Gastroesophageal sphincter (tissue), 4 donors: ENCODE results near the gene WDR4. TPM values are rescaled to one million over a fixed set of nuclear protein-coding genes. Genes with fewer than 3 reads are reported as not detected.
A peak's percentile ranks its signal among the peaks of the same experiment; 100 is the strongest.

Experiments used
- ATAC-seq: fragments of 150-250 bp; one replicate; pipeline ENCODE4 v1.9.1; 2016; ENCODE audit warnings: mild to moderate bottlenecking, moderate library complexity
- H3K27ac ChIP-seq, 4 donors: fragments of 200-600 bp; sonication (generic) in 3 of 4; 1 replicate in 3 of 4; 2 replicates in 1 of 4; pipeline ENCODE4 v1.5.1; 2016 to 2019
- H3K27me3 ChIP-seq: fragments of 200-600 bp; sonication (generic); one replicate; pipeline ENCODE4 v1.5.1; 2019
- H3K36me3 ChIP-seq, 2 donors: fragments of 200-600 bp; sonication (generic); one replicate each; pipeline ENCODE4 v1.5.1; 2019; ENCODE audit warnings: control low read depth in 1 of 2
- H3K4me1 ChIP-seq, 3 donors: fragments of 200-600 bp; sonication (generic); 1 replicate in 2 of 3; 2 replicates in 1 of 3; pipeline ENCODE4 v1.5.1; 2016 to 2019; ENCODE audit warnings: control low read depth in 2 of 3
- H3K4me3 ChIP-seq, 2 donors: fragments of 200-600 bp; sonication (generic); one replicate each; pipeline ENCODE4 v1.5.1; 2019; ENCODE audit warnings: mild to moderate bottlenecking in 1 of 2, moderate library complexity in 1 of 2
- H3K9me3 ChIP-seq, 3 donors: fragments of 200-600 bp; sonication (generic); one replicate each; pipeline ENCODE4 v1.5.1; 2017 to 2019; ENCODE audit warnings: control low read depth in 2 of 3
- CTCF ChIP-seq, 4 experiments: fragments of 200-600 bp in 2 of 4; fragments of 450-650 bp in 2 of 4; sonication (generic) in 1 of 4; IDR thresholded peaks; one replicate each; pipeline ENCODE4 v1.5.1; 2017 to 2019; ENCODE audit warnings: antibody characterized with exemption in 4 of 4, mild to moderate bottlenecking in 2 of 4, moderate library complexity in 2 of 4
- EP300 ChIP-seq: sonication (generic); formaldehyde crosslinking; IDR thresholded peaks from one replicate; pipeline ENCODE4 v1.6.1; 2017; ENCODE audit warnings: antibody characterized with exemption, mild to moderate bottlenecking
- POLR2A ChIP-seq, 2 donors: fragments of 450-650 bp; IDR thresholded peaks; one replicate each; pipeline ENCODE4 v1.6.1; 2017; ENCODE audit warnings: antibody characterized with exemption in 2 of 2, mild to moderate bottlenecking in 2 of 2, moderate library complexity in 1 of 2
- POLR2AphosphoS5 ChIP-seq: sonication (generic); formaldehyde crosslinking; IDR thresholded peaks from one replicate; pipeline ENCODE4 v1.6.1; 2017; ENCODE audit warnings: antibody characterized with exemption
- WGBS, 2 donors: methylation state at CpG; one replicate each; pipeline ENCODE4 v1.1.5; 2018; ENCODE audit warnings: low coverage in 1 of 2; 5-methylcytosine and 5-hydroxymethylcytosine counted together
- total RNA-seq, 4 donors: library from RNA; depleted of rRNA; stranded (reverse); fragments of >200 nt; gene quantifications; one replicate each; pipeline ENCODE4 v1.1.0, GENCODE V29; 2016

The WDR4 gene
- total RNA-seq, 4 donors from 2014 or later: 3.9 to 10.0 (median 7.5) TPM

- Histone ChIP-seq H3K4me3 (no peak overlapping the region), H3K27ac (no peak overlapping the region), H3K9me3 (no peaks in the 10 kb centered on the region), H3K36me3 (peaks cover 0 to 99% of the 10 kb centered on the region in 2 donors), H3K27me3 (no peaks in the 10 kb centered on the region), H3K4me1 (peaks cover 0 to 17% (median 0%) of the 10 kb centered on the region in 3 donors)
- 85 to 96% methylated on average over 9 to 16 of the region's 16 CpGs for WGBS, 2 donors
- no peak for ATAC-seq
- TF ChIP-seq POLR2AphosphoS5 (no peak), POLR2A (IDR thresholded peaks at IDR 0.05) (no peak), EP300 (no peak), CTCF (IDR thresholded peaks at IDR 0.05) (no peak)
Observed at GRCh38 chr21:42906233-42906632, 26.9 kb upstream of the WDR4 start.

GRCh38 chr21:42905195-42905594 is 25.9 kb upstream of the WDR4 start:
- Histone ChIP-seq H3K4me1 (peaks cover 0 to 27% (median 0%) of the 10 kb centered on the region in 3 donors), H3K36me3 (peaks cover 0 to 99% of the 10 kb centered on the region in 2 donors), H3K4me3 (no peak overlapping the region), H3K27me3 (no peaks in the 10 kb centered on the region), H3K27ac (no peak overlapping the region), H3K9me3 (no peaks in the 10 kb centered on the region)
- ATAC-seq: no peak
- WGBS, 2 donors: 93 to 97% methylated on average over 6 to 7 of the region's 8 CpGs
- TF ChIP-seq POLR2AphosphoS5 (no peak), EP300 (no peak), CTCF (IDR thresholded peaks at IDR 0.05) (no peak)

GRCh38 chr21:42903817-42904216 is 24.5 kb upstream of the WDR4 start:
- 86 to 93% methylated on average over 8 to 9 of the region's 11 CpGs for WGBS, 2 donors
- H3K27ac ChIP-seq: no peak overlapping the region
- no peak overlapping the region for H3K4me3 ChIP-seq
- no peak for ATAC-seq
- no peak for TF ChIP-seq CTCF (IDR thresholded peaks at IDR 0.05)
- no peak for TF ChIP-seq EP300
- TF ChIP-seq POLR2AphosphoS5: no peak
- no peak for TF ChIP-seq POLR2A (IDR thresholded peaks at IDR 0.05)
- no peaks in the 10 kb centered on the region for H3K27me3 ChIP-seq
- peaks cover 0 to 37% (median 0%) of the 10 kb centered on the region in 3 donors for H3K4me1 ChIP-seq
- H3K9me3 ChIP-seq: no peaks in the 10 kb centered on the region
- H3K36me3 ChIP-seq: peaks cover 0 to 99% of the 10 kb centered on the region in 2 donors

GRCh38 chr21:42900446-42900845 is 21.1 kb upstream of the WDR4 start:
- ATAC-seq: no peak
- 75% methylated on average over 2 of the region's 4 CpGs; no CpG with 5 or more reads in 1 of the 2 donors for WGBS, 2 donors
- no peak overlapping the region for H3K4me3 ChIP-seq
- TF ChIP-seq POLR2AphosphoS5: no peak
- TF ChIP-seq EP300: no peak
- no peak for TF ChIP-seq CTCF (IDR thresholded peaks at IDR 0.05)
- TF ChIP-seq POLR2A (IDR thresholded peaks at IDR 0.05): no peak
- peaks cover 0 to 92% of the 10 kb centered on the region in 2 donors for H3K36me3 ChIP-seq
- no peak overlapping the region for H3K27ac ChIP-seq
- H3K9me3 ChIP-seq: no peaks in the 10 kb centered on the region
- peaks cover 0 to 46% (median 0%) of the 10 kb centered on the region in 3 donors for H3K4me1 ChIP-seq
- H3K27me3 ChIP-seq: no peaks in the 10 kb centered on the region

- no peak for TF ChIP-seq EP300
- TF ChIP-seq CTCF (IDR thresholded peaks at IDR 0.05): peak in 2 of 4 experiments; percentile 7 to 24
- TF ChIP-seq POLR2AphosphoS5: peak; percentile 97
- peak; percentile 93 for TF ChIP-seq POLR2A (IDR thresholded peaks at IDR 0.05)
- no peaks in the 10 kb centered on the region for H3K9me3 ChIP-seq
- 0% methylated on average over 6 of the region's 87 CpGs; no CpG with 5 or more reads in 1 of the 2 donors for WGBS, 2 donors
Observed at GRCh38 chr21:42892931-42893755, 13.8 kb upstream of the WDR4 start, which contains the start of gene NDUFV3. TSS of gene NDUFV3 (plus strand) at chr21:42893309. CDS start at chr21:42893334, 25 bp downstream.

More at GRCh38 chr21:42892931-42893755, 13.8 kb upstream of the WDR4 start, which contains the start of gene NDUFV3:
- ATAC-seq: peak; percentile 98
- Histone ChIP-seq H3K4me3 (peak within 1 kb of the TSS; percentile 62 to 66), H3K4me1 (peaks cover 0 to 31% (median 3%) of the 10 kb centered on the region in 3 donors), H3K36me3 (peaks cover 0 to 24% of the 10 kb centered on the region in 2 donors), H3K27ac (peak within 1 kb of the TSS; percentile 85 to 99 (median 94)), H3K27me3 (no peaks in the 10 kb centered on the region)
